NCI-H345 treated with DMSO at 0.1 percent for 48 hours (cell line): Measurements from ENCODE around the gene RHAG.
"Not testable (repeated sequence)": the region's sequence is repeated elsewhere in the genome, so short reads cannot be mapped to it uniquely, and the experiment has no call there.

ENCODE experiments used
- DNase-seq: peaks from one replicate; lab custom pipeline; 2025; ENCODE audit not compliant: unreplicated experiment; lab: John Stamatoyannopoulos, UW

RHAG gene

GRCh38 chr6:49636713-49637349 lies at the start of gene RHAG:
TSS of gene RHAG (minus strand) at chr6:49636839. CDS start at chr6:49636812, 27 bp downstream.
- no peak for DNase-seq

GRCh38 chr6:49676671-49677281 lies 40.1 kb upstream of the RHAG start:
- DNase-seq, result no peak

DNA sequence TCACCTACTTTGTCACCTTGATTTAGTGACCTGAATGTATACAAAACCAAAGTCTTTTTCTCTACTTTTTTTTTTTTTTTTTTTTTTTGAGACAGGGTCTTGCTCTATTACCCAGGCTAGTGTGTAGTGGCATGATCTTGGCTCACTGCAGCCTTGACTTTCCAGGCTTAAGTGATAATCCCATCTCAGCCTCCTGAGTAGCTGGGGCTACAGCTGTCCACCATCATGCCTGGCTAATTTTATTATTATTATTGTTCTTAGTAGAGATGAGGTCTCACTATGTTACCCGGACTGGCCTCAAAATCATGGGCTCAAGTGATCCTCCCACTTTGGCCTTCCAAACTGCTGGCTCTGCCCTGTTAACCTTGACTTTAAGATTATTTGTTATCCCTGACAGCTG lies 39.2 kb upstream of the RHAG start:
- DNase-seq, result no peak

GRCh38 chr6:49668083-49668511 lies 31.5 kb upstream of the RHAG start:
- DNase-seq, result no peak

DNA sequence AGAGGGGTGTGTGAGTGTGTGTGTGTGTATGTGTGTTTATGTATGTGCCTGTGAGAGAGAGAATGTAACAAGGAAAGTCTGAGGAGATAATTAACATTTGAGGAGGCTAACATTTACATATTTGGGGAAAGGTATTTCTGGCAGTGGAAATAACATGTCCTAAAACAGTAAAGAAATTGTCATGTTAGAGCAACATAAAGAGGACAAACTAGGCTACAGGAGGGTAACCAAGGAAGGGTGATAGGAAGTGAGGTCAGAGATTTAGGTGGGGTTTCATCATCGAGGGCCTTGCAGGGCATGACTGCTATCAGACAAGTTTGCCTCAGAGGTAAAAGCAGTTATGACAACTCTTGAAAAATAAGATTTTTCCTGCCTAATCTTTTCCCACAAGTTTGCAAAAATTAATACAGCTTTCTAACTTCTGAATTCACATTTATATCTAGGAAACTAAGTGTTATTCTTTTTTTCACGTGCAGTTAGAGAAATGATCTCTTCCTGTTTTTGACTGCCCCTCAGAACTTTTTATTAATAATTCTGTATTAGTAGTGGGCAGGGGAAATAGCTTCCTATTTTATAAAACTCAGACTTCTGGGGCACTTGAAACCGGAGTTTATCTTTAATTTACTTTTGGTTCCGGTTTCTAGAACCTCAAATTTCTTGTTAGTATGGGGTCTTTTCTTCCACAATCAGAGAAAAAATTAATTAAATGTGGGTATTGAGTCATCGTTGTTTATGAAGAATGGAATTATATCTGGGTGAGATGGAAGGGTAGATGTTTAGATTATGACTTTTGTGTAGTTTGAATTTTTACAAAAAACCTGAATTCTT lies 30.5 kb upstream of the RHAG start:
- DNase-seq, result no peak

DNA sequence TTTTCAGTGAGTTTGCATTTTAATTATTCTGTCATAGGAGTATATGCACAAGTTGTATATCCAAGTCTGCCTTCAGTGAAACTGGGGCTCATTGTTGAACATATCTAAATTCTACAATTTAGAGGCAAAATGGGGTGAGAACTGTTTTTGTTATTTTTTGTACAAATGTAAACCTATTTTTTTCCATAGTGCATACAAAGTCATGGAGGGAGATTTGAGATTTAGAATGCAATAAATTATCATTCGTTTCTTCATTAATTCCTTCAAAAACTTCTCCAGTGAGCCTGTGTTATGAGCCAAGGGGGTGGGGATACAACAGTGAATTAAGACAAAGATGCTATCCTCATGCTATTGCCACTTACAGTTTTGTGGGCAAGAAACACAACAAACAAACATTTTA lies 29.8 kb upstream of the RHAG start:
- no peak for DNase-seq

GRCh38 chr6:49664817-49665216 lies 28.2 kb upstream of the RHAG start:
- no peak for DNase-seq

GRCh38 chr6:49664054-49664453 lies 27.4 kb upstream of the RHAG start:
- not testable (repeated sequence) for DNase-seq

GRCh38 chr6:49662892-49663261 lies 26.2 kb upstream of the RHAG start:
- no peak for DNase-seq

- DNase-seq, result no peak
These were observed 25.7 kb upstream of the RHAG start for GRCh38 chr6:49662231-49662891.

- DNase-seq, result no peak
These were observed 17.3 kb upstream of the RHAG start for GRCh38 chr6:49653942-49654341.

- DNase-seq, result no peak
These were observed 16.8 kb upstream of the RHAG start for GRCh38 chr6:49653438-49653837.

DNA sequence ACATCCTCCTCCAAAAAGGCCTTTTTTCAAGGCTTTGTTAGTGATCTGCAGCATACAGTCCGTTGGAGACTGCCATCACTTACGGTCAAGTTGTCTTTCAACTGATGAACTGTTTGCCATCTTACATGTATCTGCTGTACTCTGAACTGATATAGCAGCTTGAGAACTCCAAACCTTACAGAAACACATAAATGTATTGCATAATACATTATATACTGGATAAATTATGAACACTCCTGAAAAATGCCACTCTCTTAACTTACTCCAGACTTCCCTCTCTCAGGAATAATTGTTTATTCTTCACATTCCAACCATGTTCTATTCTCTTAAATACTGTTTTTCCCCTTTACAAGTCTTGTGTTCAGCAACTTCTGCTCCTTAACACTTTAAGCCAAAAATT lies 14.6 kb upstream of the RHAG start:
- DNase-seq, result no peak

- no peak for DNase-seq
These were observed 13.3 kb upstream of the RHAG start for GRCh38 chr6:49649988-49650387.

DNA sequence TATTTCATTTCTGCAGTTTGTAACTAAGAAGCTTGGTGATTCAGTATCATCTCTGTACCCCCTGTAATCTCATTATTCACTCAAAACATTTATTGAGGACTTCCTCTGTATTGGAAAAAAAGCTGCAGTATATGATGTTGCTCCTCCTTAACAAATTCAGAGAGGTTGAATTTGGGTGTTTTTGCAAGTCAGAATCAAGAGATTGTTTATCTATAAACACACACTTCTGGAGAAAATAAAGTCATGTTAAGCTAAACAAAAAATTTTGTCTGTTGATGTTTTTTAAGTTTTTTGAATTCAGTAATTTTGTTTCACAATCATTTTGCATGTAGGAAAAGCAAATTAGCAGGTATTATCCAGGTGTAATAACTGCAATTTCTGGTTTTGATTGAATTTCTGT lies 11.4 kb upstream of the RHAG start:
- no peak for DNase-seq

- DNase-seq, result no peak
These were observed 10.8 kb upstream of the RHAG start for GRCh38 chr6:49647476-49647875.

DNA sequence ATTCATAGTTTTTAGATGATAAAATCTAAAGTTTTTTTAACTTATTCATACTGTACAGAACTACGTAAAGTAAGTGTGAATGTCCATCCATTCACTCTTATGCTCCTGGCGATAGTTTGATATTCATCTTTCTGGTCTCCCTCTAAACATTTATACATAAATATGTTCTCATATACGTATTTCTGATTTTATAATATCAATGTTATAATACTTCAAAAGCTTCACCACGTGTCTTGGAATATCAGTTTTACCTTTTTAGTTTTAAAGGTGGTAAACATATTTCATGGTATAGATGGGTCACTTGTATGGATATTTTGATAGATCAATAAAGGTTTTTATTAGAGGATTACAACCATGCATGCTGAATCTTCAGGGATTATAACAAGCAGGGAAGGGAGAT lies 10.3 kb upstream of the RHAG start:
- DNase-seq, result no peak

- DNase-seq, result no peak
These were observed 9.6 kb upstream of the RHAG start for GRCh38 chr6:49646130-49646824.

DNA sequence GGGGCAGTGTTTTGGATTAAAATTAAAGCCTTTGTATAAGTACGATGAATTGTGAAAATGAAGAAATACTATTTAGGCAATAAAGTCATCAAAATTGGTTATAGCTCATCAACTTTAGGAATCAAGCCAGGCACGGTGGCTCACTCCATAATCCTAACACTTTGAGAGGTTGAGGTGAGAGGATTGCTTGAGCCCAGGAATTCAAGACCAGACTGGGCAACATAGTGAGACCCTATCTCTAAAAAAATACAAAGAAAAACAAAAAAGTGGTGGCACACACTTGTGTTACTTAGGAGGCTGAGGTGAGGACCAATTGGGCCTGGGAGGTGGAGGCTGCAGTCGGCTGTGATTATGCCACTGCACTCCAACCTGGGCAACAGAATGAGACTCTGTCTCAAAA lies 8.5 kb upstream of the RHAG start:
- no peak for DNase-seq

DNA sequence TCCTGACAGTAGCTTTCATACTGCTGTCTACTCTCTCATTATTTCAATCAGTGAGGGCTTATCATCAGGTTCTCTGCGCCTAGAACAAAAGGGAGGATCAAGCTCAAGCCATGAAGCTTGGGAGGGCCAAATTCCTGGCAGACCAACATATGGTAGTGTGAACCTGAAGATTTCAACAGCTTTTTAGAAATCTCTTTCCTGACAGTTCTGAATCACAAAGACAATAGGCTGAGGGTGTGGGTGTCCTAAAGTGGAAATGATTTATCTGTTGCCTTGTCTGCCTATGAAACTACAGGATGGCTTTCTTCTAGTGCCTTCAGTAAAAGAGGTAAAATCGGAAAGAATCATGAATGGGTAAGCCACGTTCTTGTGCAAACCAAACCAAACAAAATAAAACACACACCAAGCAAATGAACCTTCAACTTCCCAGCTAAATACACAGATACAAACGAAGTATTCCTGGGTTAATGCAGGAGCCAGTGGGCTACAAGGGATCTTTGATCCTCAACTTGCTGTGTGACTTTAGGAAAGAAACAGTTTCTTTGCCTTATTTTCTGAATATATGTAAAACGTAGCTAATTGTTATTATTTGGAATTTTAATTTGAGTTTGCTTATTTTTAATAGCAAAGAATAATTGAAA lies 2.7 kb upstream of the RHAG start:
- no peak for DNase-seq

GRCh38 chr6:49637350-49637731 lies 702 bp upstream of the RHAG start:
- DNase-seq, result no peak
